SK-N-SH treated with all-trans-retinoic acid at 6 μM for 48 hours (cell line): ENCODE data around the gene DPEP2NB.

ENCODE experiments used
- ATAC-seq: fragments of 200-7000 bp; cut with Tn5 transposase; 3 replicates; pipeline ENCODE4 v1.9.1; 2020; ENCODE audit warnings: mild to moderate bottlenecking, moderate library complexity
- ARNTL ChIP-seq: fragments of 450-650 bp; formaldehyde crosslinking; IDR thresholded peaks from 2 replicates; pipeline ENCODE4 v1.5.0; 2020; ENCODE audit warnings: low read depth, mild to moderate bottlenecking, moderate library complexity, borderline replicate concordance
- BACH2 ChIP-seq: fragments of 250-450 bp; sonication (Bioruptor Pico); IDR thresholded peaks from 2 replicates; pipeline ENCODE4 v1.9.0; 2021; ENCODE audit warnings: mild to moderate bottlenecking, borderline replicate concordance
- CREB5 ChIP-seq: fragments of 250-450 bp; sonication (Bioruptor Pico); IDR thresholded peaks from 2 replicates; pipeline ENCODE4 v1.5.1; 2020; ENCODE audit warnings: low read depth, mild to moderate bottlenecking, moderate library complexity
- CSRNP3 ChIP-seq: fragments of 250-450 bp; sonication (Bioruptor Pico); IDR thresholded peaks from 2 replicates; pipeline ENCODE4 v1.5.1; 2021; ENCODE audit warnings: mild to moderate bottlenecking, moderate library complexity
- ESRRG ChIP-seq: fragments of 250-450 bp; sonication (Bioruptor Pico); IDR thresholded peaks from 2 replicates; pipeline ENCODE4 v1.6.1; 2021; ENCODE audit warnings: mild to moderate bottlenecking
- GLIS3 ChIP-seq: fragments of 250-450 bp; sonication (Bioruptor Pico); IDR thresholded peaks from 2 replicates; pipeline ENCODE4 v1.5.0; 2020; ENCODE audit warnings: mild to moderate bottlenecking, moderate library complexity
- ISL1 ChIP-seq: fragments of 250-450 bp; sonication (Bioruptor Pico); IDR thresholded peaks from 2 replicates; pipeline ENCODE4 v2.1.2; 2022; ENCODE audit warnings: mild to moderate bottlenecking, moderate library complexity
- OSR1 ChIP-seq: fragments of 250-450 bp; sonication (Bioruptor Pico); IDR thresholded peaks from 2 replicates; pipeline ENCODE4 v1.8.0; 2022; ENCODE audit warnings: moderate library complexity, mild to moderate bottlenecking, inconsistent platforms
- PATZ1 ChIP-seq: fragments of 250-450 bp; sonication (Bioruptor Pico); IDR thresholded peaks from 2 replicates; pipeline ENCODE4 v1.8.0; 2020; ENCODE audit warnings: mild to moderate bottlenecking, moderate library complexity, borderline replicate concordance
- POU6F1 ChIP-seq: fragments of 250-450 bp; sonication (Bioruptor Pico); IDR thresholded peaks from 2 replicates; pipeline ENCODE4 v1.8.0; 2021; ENCODE audit warnings: low read depth, mild to moderate bottlenecking, moderate library complexity, borderline replicate concordance
- RARB ChIP-seq: fragments of 250-450 bp; sonication (Bioruptor Pico); IDR thresholded peaks from 2 replicates; pipeline ENCODE4 v1.8.0; 2021; ENCODE audit warnings: mild to moderate bottlenecking, moderate library complexity
- SNAI2 ChIP-seq: fragments of 250-450 bp; sonication (Bioruptor Pico); IDR thresholded peaks from 2 replicates; pipeline ENCODE4 v1.5.0; 2020; ENCODE audit warnings: mild to moderate bottlenecking, moderate library complexity
- TCF4 ChIP-seq: fragments of 250-450 bp; sonication (Bioruptor Pico); IDR thresholded peaks from 2 replicates; pipeline ENCODE4 v1.8.0; 2021; ENCODE audit warnings: mild to moderate bottlenecking, moderate library complexity, borderline replicate concordance
- TOX ChIP-seq: fragments of 250-450 bp; sonication (Bioruptor Pico); IDR thresholded peaks from 2 replicates; pipeline ENCODE4 v1.8.0; 2021; ENCODE audit warnings: mild to moderate bottlenecking, moderate library complexity, borderline replicate concordance
- TSHZ2 ChIP-seq: fragments of 250-450 bp; sonication (Bioruptor Pico); IDR thresholded peaks from 2 replicates; pipeline ENCODE4 v1.5.0; 2020; ENCODE audit warnings: mild to moderate bottlenecking, moderate library complexity
- ZC3H10 ChIP-seq: fragments of 250-450 bp; sonication (Bioruptor Pico); IDR thresholded peaks from 2 replicates; pipeline ENCODE4 v1.5.1; 2021; ENCODE audit warnings: mild to moderate bottlenecking, moderate library complexity
- ZFP3 ChIP-seq: fragments of 250-450 bp; sonication (Bioruptor Pico); IDR thresholded peaks from 2 replicates; pipeline ENCODE4 v1.5.0; 2020; ENCODE audit warnings: mild to moderate bottlenecking, moderate library complexity
- ZFP30 ChIP-seq: fragments of 450-650 bp; formaldehyde crosslinking; IDR thresholded peaks from 2 replicates; pipeline ENCODE4 v1.5.0; 2022; ENCODE audit warnings: mild to moderate bottlenecking, moderate library complexity
- ZNF565 ChIP-seq: fragments of 450-650 bp; formaldehyde crosslinking; conservative IDR thresholded peaks from 2 replicates; pipeline ENCODE4 v1.5.0; 2020; ENCODE audit warnings: low read depth, mild to moderate bottlenecking, moderate library complexity
- ZNF70 ChIP-seq: fragments of 450-650 bp; formaldehyde crosslinking; IDR thresholded peaks from 2 replicates; pipeline ENCODE4 v1.5.0; 2020; ENCODE audit warnings: mild to moderate bottlenecking, moderate library complexity
- ZNF8 ChIP-seq: fragments of 450-650 bp; formaldehyde crosslinking; IDR thresholded peaks from 2 replicates; pipeline ENCODE4 v1.5.0; 2020; ENCODE audit warnings: mild to moderate bottlenecking, moderate library complexity

Gene DPEP2NB

GRCh38 chr16:68059804-68060203 lies 44.1 kb upstream of the DPEP2NB start:
- ATAC-seq, result no peak
- TF ChIP-seq TCF4 (no peak), ZNF70 (CRISPR knock-in tag) (no peak), RARB (CRISPR knock-in tag) (no peak), OSR1 (CRISPR knock-in tag) (no peak), ZNF565 (CRISPR knock-in tag) (no peak), TOX (CRISPR knock-in tag) (no peak), PATZ1 (CRISPR knock-in tag) (no peak), ESRRG (CRISPR knock-in tag) (no peak), BACH2 (no peak)

- no peak for TF ChIP-seq SNAI2 (CRISPR knock-in tag)
- TF ChIP-seq GLIS3 (CRISPR knock-in tag), result no peak
- no peak for TF ChIP-seq ZFP30 (CRISPR knock-in tag)
- TF ChIP-seq OSR1 (CRISPR knock-in tag), result no peak
- ATAC-seq, result no peak
These were observed 39.7 kb upstream of the DPEP2NB start for GRCh38 chr16:68055395-68055794.

GRCh38 chr16:68049449-68049848 lies 33.7 kb upstream of the DPEP2NB start:
- no peak for TF ChIP-seq ESRRG (CRISPR knock-in tag)
- no peak for TF ChIP-seq GLIS3 (CRISPR knock-in tag)
- no peak for TF ChIP-seq ISL1 (CRISPR knock-in tag)
- no peak for TF ChIP-seq ZNF8 (CRISPR knock-in tag)
- TF ChIP-seq POU6F1 (CRISPR knock-in tag), result no peak
- no peak for TF ChIP-seq CSRNP3 (CRISPR knock-in tag)
- TF ChIP-seq ARNTL (CRISPR knock-in tag), result no peak
- TF ChIP-seq TSHZ2 (CRISPR knock-in tag), result no peak
- TF ChIP-seq ZFP30 (CRISPR knock-in tag), result no peak
- TF ChIP-seq TCF4, result no peak
- TF ChIP-seq OSR1 (CRISPR knock-in tag), result no peak
- no peak for TF ChIP-seq ZC3H10
- no peak for TF ChIP-seq ZFP3 (CRISPR knock-in tag)
- no peak for TF ChIP-seq CREB5 (CRISPR knock-in tag)
- no peak for TF ChIP-seq RARB (CRISPR knock-in tag)
- TF ChIP-seq PATZ1 (CRISPR knock-in tag), result no peak
- ATAC-seq, result no peak
